RWPE2 (cell line): ENCODE data around the gene LITAF.

Experiments
- ATAC-seq: fragments of 200-7000 bp; cut with Tn5 transposase; 3 replicates; pipeline ENCODE4 v1.9.1; 2021; ENCODE audit warnings: low read depth
- DNase-seq: peaks from one replicate; pipeline ENCODE4 v3.0.0-alpha.2; 2020; ENCODE audit warnings: low spot score
- H3K27ac ChIP-seq: fragments of 450-650 bp; 2 replicates; pipeline ENCODE4 v1.5.1; 2017; ENCODE audit warnings: mild to moderate bottlenecking; ENCODE audit not compliant: poor library complexity, severe bottlenecking
- H3K27me3 ChIP-seq: fragments of 250-450 bp; sonication (Bioruptor Pico); 2 replicates; pipeline ENCODE4 v1.5.1; 2021; ENCODE audit warnings: mild to moderate bottlenecking, moderate library complexity; ENCODE audit not compliant: insufficient read depth, poor library complexity, severe bottlenecking
- H3K36me3 ChIP-seq: fragments of 250-450 bp; sonication (Bioruptor Pico); 2 replicates; pipeline ENCODE4 v1.5.1; 2020; ENCODE audit warnings: low read depth, mild to moderate bottlenecking, moderate library complexity
- H3K4me1 ChIP-seq: fragments of 250-450 bp; sonication (Bioruptor Pico); 2 replicates; pipeline ENCODE4 v1.5.1; 2021; ENCODE audit warnings: mild to moderate bottlenecking, moderate library complexity; ENCODE audit not compliant: insufficient read depth, poor library complexity, severe bottlenecking
- H3K4me3 ChIP-seq: fragments of 250-450 bp; sonication (Bioruptor Pico); 2 replicates; pipeline ENCODE4 v1.5.1; 2021; ENCODE audit warnings: mild to moderate bottlenecking, moderate library complexity; ENCODE audit not compliant: severe bottlenecking
- H3K9me3 ChIP-seq: fragments of 250-450 bp; sonication (Bioruptor Pico); 2 replicates; pipeline ENCODE4 v1.5.1; 2021; ENCODE audit warnings: mild to moderate bottlenecking, moderate library complexity; ENCODE audit not compliant: severe bottlenecking
- TF ChIP-seq, protein P1 (sequence below): fragments of 450-650 bp; IDR thresholded peaks from one replicate; pipeline ENCODE4 v1.5.1; 2017; ENCODE audit warnings: mild to moderate bottlenecking, moderate library complexity; ENCODE audit not compliant: poor library complexity, severe bottlenecking

The LITAF gene

DNA sequence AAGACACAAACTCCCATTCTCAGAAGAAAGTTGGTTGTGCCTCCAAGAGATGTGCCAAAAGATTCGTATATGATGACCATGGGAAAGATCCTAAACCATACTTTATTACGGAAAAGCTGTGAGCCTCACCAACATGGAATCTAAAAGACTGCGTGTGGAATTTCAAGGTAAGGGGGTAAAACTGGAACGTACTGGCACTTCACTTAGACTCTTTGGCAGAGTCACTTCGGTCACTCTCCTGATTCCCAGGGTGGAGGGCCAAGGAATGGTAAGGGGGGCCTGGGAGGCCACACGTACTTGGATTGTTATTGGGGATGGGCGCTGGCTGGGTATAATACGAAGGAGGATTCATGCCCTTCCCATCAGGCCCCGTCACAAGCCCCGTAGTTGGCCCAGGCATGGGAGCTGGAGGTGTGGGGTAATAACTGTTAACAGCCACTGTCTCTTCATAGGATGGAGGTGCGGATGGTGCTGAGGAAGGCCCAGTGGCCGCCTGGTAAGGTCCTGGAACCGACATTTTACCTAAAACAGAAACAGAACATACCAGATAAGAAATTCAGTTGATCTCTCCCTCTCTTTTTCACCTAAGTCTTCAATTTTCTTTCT is 30.4 kb downstream of the LITAF start:
- H3K9me3 ChIP-seq = no peaks in the 10 kb centered on the region
- no peaks in the 10 kb centered on the region for H3K27me3 ChIP-seq
- H3K27ac ChIP-seq = no peak overlapping the region
- TF ChIP-seq, protein P1, sequence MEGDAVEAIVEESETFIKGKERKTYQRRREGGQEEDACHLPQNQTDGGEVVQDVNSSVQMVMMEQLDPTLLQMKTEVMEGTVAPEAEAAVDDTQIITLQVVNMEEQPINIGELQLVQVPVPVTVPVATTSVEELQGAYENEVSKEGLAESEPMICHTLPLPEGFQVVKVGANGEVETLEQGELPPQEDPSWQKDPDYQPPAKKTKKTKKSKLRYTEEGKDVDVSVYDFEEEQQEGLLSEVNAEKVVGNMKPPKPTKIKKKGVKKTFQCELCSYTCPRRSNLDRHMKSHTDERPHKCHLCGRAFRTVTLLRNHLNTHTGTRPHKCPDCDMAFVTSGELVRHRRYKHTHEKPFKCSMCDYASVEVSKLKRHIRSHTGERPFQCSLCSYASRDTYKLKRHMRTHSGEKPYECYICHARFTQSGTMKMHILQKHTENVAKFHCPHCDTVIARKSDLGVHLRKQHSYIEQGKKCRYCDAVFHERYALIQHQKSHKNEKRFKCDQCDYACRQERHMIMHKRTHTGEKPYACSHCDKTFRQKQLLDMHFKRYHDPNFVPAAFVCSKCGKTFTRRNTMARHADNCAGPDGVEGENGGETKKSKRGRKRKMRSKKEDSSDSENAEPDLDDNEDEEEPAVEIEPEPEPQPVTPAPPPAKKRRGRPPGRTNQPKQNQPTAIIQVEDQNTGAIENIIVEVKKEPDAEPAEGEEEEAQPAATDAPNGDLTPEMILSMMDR = no peak
- DNase-seq = no peak
- no peak overlapping the region for H3K4me3 ChIP-seq
- peaks cover 90% of the 10 kb centered on the region for H3K36me3 ChIP-seq
- ATAC-seq = no peak
- H3K4me1 ChIP-seq = peaks cover 6% of the 10 kb centered on the region

DNA sequence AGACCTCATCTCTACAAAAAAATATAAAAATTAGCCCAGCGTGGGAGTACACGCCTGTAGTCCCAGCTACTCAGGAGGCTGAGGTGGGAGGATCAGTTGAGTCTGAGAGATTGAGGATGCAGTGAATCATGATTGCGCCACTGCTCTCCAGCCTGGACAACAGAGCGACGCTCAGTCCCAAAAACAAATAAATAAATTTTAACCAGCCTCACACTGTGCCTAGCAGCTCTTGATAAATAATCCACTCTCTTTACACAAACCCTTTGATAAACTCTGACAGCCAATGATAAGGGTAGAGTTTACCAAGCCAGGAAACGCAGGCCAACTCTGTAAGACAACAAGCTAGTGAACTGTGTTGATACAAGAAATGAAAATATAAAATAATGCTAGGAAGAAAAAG is 32.7 kb downstream of the LITAF start:
- TF ChIP-seq, protein P1 = no peak
- Histone ChIP-seq H3K4me3 (no peak overlapping the region), H3K27me3 (no peaks in the 10 kb centered on the region), H3K27ac (no peak overlapping the region), H3K4me1 (no peaks in the 10 kb centered on the region), H3K36me3 (peaks cover 96% of the 10 kb centered on the region), H3K9me3 (no peaks in the 10 kb centered on the region)
- ATAC-seq (no peak), DNase-seq (no peak)

- no peak overlapping the region for H3K27ac ChIP-seq
- ATAC-seq = no peak
- H3K4me3 ChIP-seq = no peak overlapping the region
- H3K36me3 ChIP-seq = peaks cover 96% of the 10 kb centered on the region
- no peaks in the 10 kb centered on the region for H3K4me1 ChIP-seq
- no peak for DNase-seq
- TF ChIP-seq, protein P1 = no peak
- H3K27me3 ChIP-seq = no peaks in the 10 kb centered on the region
- no peaks in the 10 kb centered on the region for H3K9me3 ChIP-seq
Observed at GRCh38 chr16:11553371-11553770, 33.3 kb downstream of the LITAF start.

- Histone ChIP-seq H3K27me3 (no peaks in the 10 kb centered on the region), H3K27ac (no peak overlapping the region), H3K4me1 (no peaks in the 10 kb centered on the region), H3K9me3 (no peaks in the 10 kb centered on the region), H3K4me3 (no peak overlapping the region), H3K36me3 (peaks cover 96% of the 10 kb centered on the region)
- TF ChIP-seq, protein P1 = no peak
- ATAC-seq = no peak
- DNase-seq = no peak
Observed at GRCh38 chr16:11552440-11552839, 34.3 kb downstream of the LITAF start.

GRCh38 chr16:11551842-11552241 is 34.9 kb downstream of the LITAF start:
- H3K4me3 ChIP-seq = no peak overlapping the region
- no peak overlapping the region for H3K27ac ChIP-seq
- H3K4me1 ChIP-seq = no peaks in the 10 kb centered on the region
- no peak for DNase-seq
- no peaks in the 10 kb centered on the region for H3K9me3 ChIP-seq
- TF ChIP-seq, protein P1 = no peak
- peaks cover 90% of the 10 kb centered on the region for H3K36me3 ChIP-seq
- H3K27me3 ChIP-seq = no peaks in the 10 kb centered on the region
- ATAC-seq = no peak
